Mesodermal cell (in vitro differentiated cells): ENCODE results near the gene SMTNL2.
A peak's percentile ranks its signal among the peaks of the same experiment; 100 is the strongest.

Experiments used
- H3K27ac ChIP-seq: 2 replicates; pipeline ENCODE4 v1.7.0; 2013; ENCODE audit warnings: mild to moderate bottlenecking, low read depth, low read length, moderate library complexity; ENCODE audit not compliant: severe bottlenecking
- H3K36me3 ChIP-seq: 2 replicates; pipeline ENCODE4 v1.7.1; 2013; ENCODE audit warnings: mild to moderate bottlenecking, low read length, moderate library complexity; ENCODE audit not compliant: control insufficient read depth, insufficient read depth
- H3K4me1 ChIP-seq: one replicate; pipeline ENCODE4 v1.7.1; 2013; ENCODE audit warnings: mild to moderate bottlenecking, low read length; ENCODE audit not compliant: insufficient read depth, control insufficient read depth, poor library complexity, severe bottlenecking
- H3K4me3 ChIP-seq: 2 replicates; pipeline ENCODE4 v1.7.0; 2013; ENCODE audit warnings: low read length, control low read depth, mild to moderate bottlenecking; ENCODE audit not compliant: insufficient read depth, poor library complexity, severe bottlenecking; ENCODE audit errors: extremely low read depth
- H3K9me3 ChIP-seq: 2 replicates; pipeline ENCODE4 v1.7.1; 2013; ENCODE audit warnings: mild to moderate bottlenecking, low read length, moderate library complexity; ENCODE audit not compliant: control insufficient read depth
- WGBS, 2 experiments: methylation state at CpG; one replicate each; pipeline ENCODE4 v1.1.5; 2013; ENCODE audit warnings: missing lambda C conversion rate in 2 of 2; ENCODE audit not compliant: insufficient coverage in 2 of 2; 5-methylcytosine and 5-hydroxymethylcytosine counted together

The SMTNL2 gene

GRCh38 chr17:4547118-4547906, 37.0 kb upstream of the SMTNL2 start:
- H3K9me3 ChIP-seq, result no peaks in the 10 kb centered on the region
- H3K4me3 ChIP-seq, result no peak overlapping the region
- H3K36me3 ChIP-seq, result peaks cover 85% of the 10 kb centered on the region
- H3K4me1 ChIP-seq, result peaks cover 16% of the 10 kb centered on the region
- no peak overlapping the region for H3K27ac ChIP-seq
- 87 to 93% methylated on average over 15 to 17 of the region's 17 CpGs for WGBS, 2 experiments

GRCh38 chr17:4548061-4548461, 36.3 kb upstream of the SMTNL2 start:
- Histone ChIP-seq H3K36me3 (peaks cover 85% of the 10 kb centered on the region), H3K27ac (no peak overlapping the region), H3K4me3 (no peak overlapping the region), H3K4me1 (peaks cover 16% of the 10 kb centered on the region), H3K9me3 (no peaks in the 10 kb centered on the region)
- 93 to 94% methylated on average over 18 of the region's 18 CpGs for WGBS, 2 experiments

- H3K27ac ChIP-seq, result no peak overlapping the region
- H3K36me3 ChIP-seq, result peaks cover 85% of the 10 kb centered on the region
- H3K9me3 ChIP-seq, result no peaks in the 10 kb centered on the region
- no peak overlapping the region for H3K4me3 ChIP-seq
- WGBS, 2 experiments, result 89 to 93% methylated on average over 21 to 22 of the region's 24 CpGs
- peaks cover 18% of the 10 kb centered on the region for H3K4me1 ChIP-seq
Measured at GRCh38 chr17:4548721-4549531, 35.4 kb upstream of the SMTNL2 start.

GRCh38 chr17:4549781-4550533, 34.4 kb upstream of the SMTNL2 start:
- Histone ChIP-seq H3K9me3 (no peaks in the 10 kb centered on the region), H3K27ac (no peak overlapping the region), H3K36me3 (peaks cover 81% of the 10 kb centered on the region), H3K4me1 (peaks cover 22% of the 10 kb centered on the region), H3K4me3 (no peak overlapping the region)
- 96 to 97% methylated on average over 25 of the region's 25 CpGs for WGBS, 2 experiments

GRCh38 chr17:4550534-4551039, 33.7 kb upstream of the SMTNL2 start:
- 97% methylated on average over 16 of the region's 16 CpGs for WGBS, 2 experiments
- Histone ChIP-seq H3K36me3 (peaks cover 75% of the 10 kb centered on the region), H3K4me3 (no peak overlapping the region)

GRCh38 chr17:4551141-4551540, 33.2 kb upstream of the SMTNL2 start:
- no peak overlapping the region for H3K27ac ChIP-seq
- H3K36me3 ChIP-seq, result peaks cover 71% of the 10 kb centered on the region
- H3K4me1 ChIP-seq, result peaks cover 22% of the 10 kb centered on the region
- H3K9me3 ChIP-seq, result no peaks in the 10 kb centered on the region
- H3K4me3 ChIP-seq, result no peak overlapping the region
- 90 to 98% methylated on average over 7 of the region's 8 CpGs for WGBS, 2 experiments

More at GRCh38 chr17:4550534-4551039, 33.7 kb upstream of the SMTNL2 start:
- peaks cover 22% of the 10 kb centered on the region for H3K4me1 ChIP-seq
- no peaks in the 10 kb centered on the region for H3K9me3 ChIP-seq
- H3K27ac ChIP-seq, result no peak overlapping the region

GRCh38 chr17:4551796-4552525, 32.4 kb upstream of the SMTNL2 start:
- H3K36me3 ChIP-seq, result peaks cover 63% of the 10 kb centered on the region
- WGBS, 2 experiments, result 92 to 93% methylated on average over 23 of the region's 27 CpGs
- H3K4me3 ChIP-seq, result no peak overlapping the region

GRCh38 chr17:4553669-4554068, 30.7 kb upstream of the SMTNL2 start:
- no peaks in the 10 kb centered on the region for H3K9me3 ChIP-seq
- 89 to 92% methylated on average over 7 of the region's 9 CpGs for WGBS, 2 experiments
- H3K4me1 ChIP-seq, result peaks cover 22% of the 10 kb centered on the region
- peaks cover 48% of the 10 kb centered on the region for H3K36me3 ChIP-seq
- no peak overlapping the region for H3K27ac ChIP-seq
- peak overlapping the region; percentile 80 for H3K4me3 ChIP-seq

More at GRCh38 chr17:4551796-4552525, 32.4 kb upstream of the SMTNL2 start:
- peaks cover 22% of the 10 kb centered on the region for H3K4me1 ChIP-seq
- H3K27ac ChIP-seq, result no peak overlapping the region
- H3K9me3 ChIP-seq, result no peaks in the 10 kb centered on the region

GRCh38 chr17:4554441-4554996, 29.8 kb upstream of the SMTNL2 start:
- peaks cover 13% of the 10 kb centered on the region for H3K4me1 ChIP-seq
- WGBS, 2 experiments, result 12 to 13% methylated on average over 16 to 18 of the region's 18 CpGs
- peak overlapping the region; percentile 80 for H3K4me3 ChIP-seq
- peak overlapping the region; percentile 84 for H3K27ac ChIP-seq
- no peaks in the 10 kb centered on the region for H3K9me3 ChIP-seq
- peaks cover 41% of the 10 kb centered on the region for H3K36me3 ChIP-seq
